Activated CD4-positive, alpha-beta memory T cell treated with anti-CD3 and anti-CD28 coated beads for 36 hours (primary cell): ENCODE data around the gene FZD2. TPM values are rescaled to one million over a fixed set of nuclear protein-coding genes. Genes with fewer than 3 reads are reported as not detected.
A peak's percentile ranks its signal among the peaks of the same experiment; 100 is the strongest.

Experiments
- CTCF ChIA-PET: fragments of 350-600 bp; sonication (Branson Sonifier 250); formaldehyde crosslinking; loops from one replicate; lab custom pipeline; 2021; ENCODE audit warnings: antibody characterized with exemption, inconsistent platforms; lab: Charles Lee
- POLR2A ChIA-PET: fragments of 350-600 bp; sonication (Branson Sonifier 250); formaldehyde crosslinking; loops from one replicate; lab custom pipeline; 2021; ENCODE audit warnings: antibody characterized with exemption; lab: Charles Lee
- DNase-seq: peaks from one replicate; pipeline ENCODE4 v3.0.0-alpha.2; 2020
- H3K27ac Mint-ChIP-seq: one replicate; pipeline ENCODE4 v1.8.0; 2021; ENCODE audit warnings: mixed read lengths
- H3K27me3 Mint-ChIP-seq: one replicate; pipeline ENCODE4 v1.8.0; 2021; ENCODE audit warnings: mixed read lengths
- H3K36me3 Mint-ChIP-seq: one replicate; pipeline ENCODE4 v1.8.0; 2021; ENCODE audit warnings: mixed read lengths
- H3K4me1 Mint-ChIP-seq: one replicate; pipeline ENCODE4 v1.8.0; 2021; ENCODE audit warnings: low read depth, mixed read lengths
- H3K4me3 Mint-ChIP-seq: one replicate; pipeline ENCODE4 v1.8.0; 2021; ENCODE audit warnings: mild to moderate bottlenecking, mixed read lengths
- H3K9me3 Mint-ChIP-seq: one replicate; pipeline ENCODE4 v1.8.0; 2021; ENCODE audit warnings: mixed read lengths
- intact Hi-C: fragments of 100-400 bp; cut with micrococcal nuclease; formaldehyde crosslinking; loops from one replicate; pipeline ENCODE4 v1.15.1; 2023
- total RNA-seq, 2 experiments: library from RNA; stranded (reverse); gene quantifications; one replicate each; pipeline ENCODE4 v1.2.3, GENCODE V29; 2021

FZD2 gene
- total RNA-seq, 2 experiments from 2014 or later: not detected

- Mint-ChIP-seq H3K4me3 (no peak overlapping the region), H3K27ac (no peak overlapping the region), H3K9me3 (no peaks in the 10 kb centered on the region), H3K27me3 (peaks cover 29% of the 10 kb centered on the region), H3K4me1 (no peaks in the 10 kb centered on the region), H3K36me3 (no peaks in the 10 kb centered on the region)
- DNase-seq: no peak
- intact Hi-C loops: no loop called here
- ChIA-PET CTCF (interaction anchor here (0.5 kb wide), 1 partner anchor 333 kb away, joined by 3 read pairs; no protein-coding TSS in a partner anchor), POLR2A (no interaction called here)
Observed at GRCh38 chr17:44548376-44549230, 8.7 kb upstream of the FZD2 start.

GRCh38 chr17:44549686-44550085, 7.6 kb upstream of the FZD2 start:
- Mint-ChIP-seq H3K27me3 (peaks cover 26% of the 10 kb centered on the region), H3K9me3 (no peaks in the 10 kb centered on the region), H3K4me3 (no peak overlapping the region), H3K4me1 (no peaks in the 10 kb centered on the region), H3K36me3 (no peaks in the 10 kb centered on the region), H3K27ac (no peak overlapping the region)
- intact Hi-C loops: no loop called here
- POLR2A ChIA-PET: no interaction called here
- DNase-seq: no peak
- CTCF ChIA-PET: no interaction called here

GRCh38 chr17:44552361-44552760, 4.9 kb upstream of the FZD2 start:
- no peak overlapping the region for H3K4me3 Mint-ChIP-seq

GRCh38 chr17:44555099-44555498, 2.2 kb upstream of the FZD2 start:
- Mint-ChIP-seq H3K27me3 (peaks cover 52% of the 10 kb centered on the region), H3K4me3 (no peak overlapping the region), H3K27ac (no peak overlapping the region), H3K4me1 (peaks cover 25% of the 10 kb centered on the region), H3K36me3 (peaks cover 2% of the 10 kb centered on the region), H3K9me3 (no peaks in the 10 kb centered on the region)
- intact Hi-C loops: no loop called here
- no peak for DNase-seq
- POLR2A ChIA-PET: no interaction called here
- CTCF ChIA-PET: interaction anchor here (0.5 to 1.4 kb wide), 2 partner anchors 21 to 23 kb away, joined by 3 read pairs; no protein-coding TSS in a partner anchor

More at GRCh38 chr17:44552361-44552760, 4.9 kb upstream of the FZD2 start:
- no peaks in the 10 kb centered on the region for H3K36me3 Mint-ChIP-seq
- intact Hi-C loops: no loop called here
- H3K9me3 Mint-ChIP-seq: no peaks in the 10 kb centered on the region
- peaks cover 33% of the 10 kb centered on the region for H3K27me3 Mint-ChIP-seq
- no peak overlapping the region for H3K27ac Mint-ChIP-seq
- peaks cover 14% of the 10 kb centered on the region for H3K4me1 Mint-ChIP-seq
- ChIA-PET CTCF (no interaction called here), POLR2A (no interaction called here)
- no peak for DNase-seq

GRCh38 chr17:44556166-44556831, 985 bp upstream of the FZD2 start:
- POLR2A ChIA-PET: no interaction called here
- Mint-ChIP-seq H3K4me3 (peak overlapping the region; percentile 74), H3K27me3 (peaks cover 61% of the 10 kb centered on the region), H3K9me3 (no peaks in the 10 kb centered on the region), H3K4me1 (peaks cover 25% of the 10 kb centered on the region), H3K36me3 (peaks cover 2% of the 10 kb centered on the region), H3K27ac (no peak overlapping the region)
- DNase-seq: peak; percentile 15
- intact Hi-C loops: no loop called here
- CTCF ChIA-PET: no interaction called here

- peaks cover 25% of the 10 kb centered on the region for H3K4me1 Mint-ChIP-seq
- ChIA-PET POLR2A (no interaction called here), CTCF (interaction anchor here (1.6 kb wide), 1 partner anchor 24 kb away, joined by 6 read pairs; no protein-coding TSS in a partner anchor)
- peaks cover 2% of the 10 kb centered on the region for H3K36me3 Mint-ChIP-seq
- no peaks in the 10 kb centered on the region for H3K9me3 Mint-ChIP-seq
- DNase-seq: peak; percentile 43
- peaks cover 66% of the 10 kb centered on the region for H3K27me3 Mint-ChIP-seq
- H3K4me3 Mint-ChIP-seq: peak overlapping the region; percentile 70
- intact Hi-C loops: no loop called here
- H3K27ac Mint-ChIP-seq: no peak overlapping the region
Observed at GRCh38 chr17:44557651-44558285, 484 bp downstream of the FZD2 start.

- POLR2A ChIA-PET: no interaction called here
- CTCF ChIA-PET: interaction anchor here (1.6 kb wide), 1 partner anchor 25 kb away, joined by 6 read pairs; no protein-coding TSS in a partner anchor
- Mint-ChIP-seq H3K4me3 (peak overlapping the region; percentile 21), H3K4me1 (peaks cover 25% of the 10 kb centered on the region), H3K27ac (no peak overlapping the region), H3K27me3 (peaks cover 66% of the 10 kb centered on the region), H3K9me3 (no peaks in the 10 kb centered on the region), H3K36me3 (peaks cover 2% of the 10 kb centered on the region)
- intact Hi-C loops: no loop called here
- DNase-seq: no peak
Observed at GRCh38 chr17:44558334-44558709, 1.0 kb downstream of the FZD2 start.

- H3K27me3 Mint-ChIP-seq: peaks cover 66% of the 10 kb centered on the region
- H3K9me3 Mint-ChIP-seq: no peaks in the 10 kb centered on the region
- H3K4me3 Mint-ChIP-seq: peak overlapping the region; percentile 16
- H3K27ac Mint-ChIP-seq: no peak overlapping the region
- intact Hi-C loops: no loop called here
- peaks cover 2% of the 10 kb centered on the region for H3K36me3 Mint-ChIP-seq
- ChIA-PET CTCF (interaction anchor here (1.6 kb wide), 1 partner anchor 26 kb away, joined by 6 read pairs; no protein-coding TSS in a partner anchor), POLR2A (no interaction called here)
- DNase-seq: no peak
- H3K4me1 Mint-ChIP-seq: peaks cover 25% of the 10 kb centered on the region
Observed at GRCh38 chr17:44558710-44559633, 1.7 kb downstream of the FZD2 start.

GRCh38 chr17:44559634-44560554, 2.6 kb downstream of the FZD2 start:
- Mint-ChIP-seq H3K36me3 (peaks cover 2% of the 10 kb centered on the region), H3K27me3 (peaks cover 66% of the 10 kb centered on the region), H3K4me1 (peaks cover 25% of the 10 kb centered on the region), H3K4me3 (no peak overlapping the region), H3K9me3 (no peaks in the 10 kb centered on the region), H3K27ac (no peak overlapping the region)
- ChIA-PET CTCF (no interaction called here), POLR2A (no interaction called here)
- intact Hi-C loops: no loop called here
- no peak for DNase-seq

GRCh38 chr17:44561237-44561623, 3.9 kb downstream of the FZD2 start:
- CTCF ChIA-PET: interaction anchor here (0.6 kb wide), 1 partner anchor 30 kb away, joined by 3 read pairs; no protein-coding TSS in a partner anchor

More at GRCh38 chr17:44561237-44561623, 3.9 kb downstream of the FZD2 start:
- POLR2A ChIA-PET: no interaction called here
- peaks cover 7% of the 10 kb centered on the region for H3K9me3 Mint-ChIP-seq
- DNase-seq: no peak
- H3K27ac Mint-ChIP-seq: no peak overlapping the region
- H3K4me3 Mint-ChIP-seq: no peak overlapping the region
- peaks cover 19% of the 10 kb centered on the region for H3K4me1 Mint-ChIP-seq
- H3K36me3 Mint-ChIP-seq: peaks cover 2% of the 10 kb centered on the region
- peaks cover 57% of the 10 kb centered on the region for H3K27me3 Mint-ChIP-seq
- intact Hi-C loops: no loop called here
